Measurements from ENCODE around the gene GPX6.

DNA sequence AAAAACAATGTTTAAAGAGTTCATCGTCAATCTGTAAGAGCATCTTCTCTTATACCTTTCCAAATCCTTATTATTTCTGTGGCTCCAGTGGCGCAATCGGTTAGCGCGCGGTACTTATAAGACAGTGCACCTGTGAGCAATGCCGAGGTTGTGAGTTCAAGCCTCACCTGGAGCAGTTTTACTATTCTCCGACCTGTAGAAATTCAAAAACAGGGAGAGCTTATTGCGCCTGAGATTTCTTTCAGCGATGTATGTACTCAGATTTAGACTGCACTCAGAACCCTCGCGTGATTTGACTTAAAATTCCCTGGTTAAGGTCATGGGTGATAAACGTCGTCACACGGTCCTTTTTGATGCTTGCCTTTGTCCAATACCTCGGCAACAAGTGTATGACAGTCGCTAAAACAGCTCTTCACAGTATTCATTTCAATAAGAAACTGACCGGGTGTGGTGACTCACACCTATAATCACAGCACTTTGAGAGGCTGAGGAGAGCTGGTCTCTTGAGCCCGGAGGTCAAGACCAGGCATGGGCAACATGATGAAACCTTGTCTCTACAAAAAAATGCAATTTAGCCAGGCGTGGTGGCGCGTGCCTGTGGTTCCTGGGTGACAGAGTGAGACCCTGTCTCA, 22.0 kb upstream of the GPX6 start:
- TF ChIP-seq, protein P1, sequence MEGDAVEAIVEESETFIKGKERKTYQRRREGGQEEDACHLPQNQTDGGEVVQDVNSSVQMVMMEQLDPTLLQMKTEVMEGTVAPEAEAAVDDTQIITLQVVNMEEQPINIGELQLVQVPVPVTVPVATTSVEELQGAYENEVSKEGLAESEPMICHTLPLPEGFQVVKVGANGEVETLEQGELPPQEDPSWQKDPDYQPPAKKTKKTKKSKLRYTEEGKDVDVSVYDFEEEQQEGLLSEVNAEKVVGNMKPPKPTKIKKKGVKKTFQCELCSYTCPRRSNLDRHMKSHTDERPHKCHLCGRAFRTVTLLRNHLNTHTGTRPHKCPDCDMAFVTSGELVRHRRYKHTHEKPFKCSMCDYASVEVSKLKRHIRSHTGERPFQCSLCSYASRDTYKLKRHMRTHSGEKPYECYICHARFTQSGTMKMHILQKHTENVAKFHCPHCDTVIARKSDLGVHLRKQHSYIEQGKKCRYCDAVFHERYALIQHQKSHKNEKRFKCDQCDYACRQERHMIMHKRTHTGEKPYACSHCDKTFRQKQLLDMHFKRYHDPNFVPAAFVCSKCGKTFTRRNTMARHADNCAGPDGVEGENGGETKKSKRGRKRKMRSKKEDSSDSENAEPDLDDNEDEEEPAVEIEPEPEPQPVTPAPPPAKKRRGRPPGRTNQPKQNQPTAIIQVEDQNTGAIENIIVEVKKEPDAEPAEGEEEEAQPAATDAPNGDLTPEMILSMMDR (IDR thresholded peaks at IDR 0.05 in 4 of 5, conservative IDR thresholded peaks at IDR 0.05 in 1 of 5) = no peak
- TF ChIP-seq POLR2A (IDR thresholded peaks at IDR 0.05) = no peak
